ENCODE data around the gene RFWD3. TPM values are rescaled to one million over a fixed set of nuclear protein-coding genes. Genes with fewer than 3 reads are reported as not detected.

RFWD3 gene
- total and polyA plus RNA-seq, 2 of the 13 experiments (the other 11 are each of a cell fraction or from before 2014, with no cell fraction given): 23.4 to 62.6 TPM

- TF ChIP-seq MYPOP (CRISPR knock-in tag; IDR thresholded peaks at IDR 0.05) (peak; percentile 70), CENPBD1 (CRISPR knock-in tag; IDR thresholded peaks at IDR 0.05; ENCODE audit: borderline replicate concordance, low read depth) (no peak), THAP7 (CRISPR knock-in tag; IDR thresholded peaks at IDR 0.05) (no peak), ZNF317 (CRISPR knock-in tag; IDR thresholded peaks at IDR 0.05) (peak; percentile 86), SETDB1 (CRISPR knock-in tag; IDR thresholded peaks at IDR 0.05; ENCODE audit: borderline replicate concordance) (no peak), RFXAP (CRISPR knock-in tag; IDR thresholded peaks at IDR 0.05; ENCODE audit: borderline replicate concordance) (peak; percentile 93), ZBTB26 (CRISPR knock-in tag; IDR thresholded peaks at IDR 0.05; ENCODE audit: borderline replicate concordance) (peak; percentile 63; the same call in 1 of the 2 replicates), TERF1 (CRISPR knock-in tag; IDR thresholded peaks at IDR 0.05) (peak; percentile 93; the same call in 1 of the 2 replicates), EHMT2 (IDR thresholded peaks at IDR 0.05; ENCODE audit: borderline replicate concordance, low read depth, low read length) (no peak), ZNF597 (CRISPR knock-in tag; IDR thresholded peaks at IDR 0.05) (no peak), GTF2F1 (IDR thresholded peaks at IDR 0.05; ENCODE audit: low read length) (0 out of 2 replicates have a peak, but pooled peaks have one; percentile 26), HOMEZ (CRISPR knock-in tag; IDR thresholded peaks at IDR 0.05; ENCODE audit: low read depth) (peak; percentile 97), MTF1 (CRISPR knock-in tag; IDR thresholded peaks at IDR 0.05) (no peak), GLI4 (CRISPR knock-in tag; IDR thresholded peaks at IDR 0.05; ENCODE audit: borderline replicate concordance) (peak; percentile 82; the same call in 1 of the 2 replicates), RELA (CRISPR knock-in tag; IDR thresholded peaks at IDR 0.05) (peak; percentile 53; the same call in 1 of the 2 replicates), FUBP1 (CRISPR knock-in tag; IDR thresholded peaks at IDR 0.05; ENCODE audit: borderline replicate concordance) (no peak), ZNF775 (CRISPR knock-in tag; IDR thresholded peaks at IDR 0.05; ENCODE audit: borderline replicate concordance) (peak; percentile 76), ZBTB8A (CRISPR knock-in tag; IDR thresholded peaks at IDR 0.05; ENCODE audit: borderline replicate concordance, low read depth) (0 out of 2 replicates have a peak, but pooled peaks have one; percentile 57)
Measured at GRCh38 chr16:74606521-74607309, 60.0 kb downstream of the RFWD3 start, which contains the start of gene GLG1 (continued).

Data from HepG2 (cell line).